Stomach (tissue), 9 donors: ENCODE data around the gene GCN1. TPM values are rescaled to one million over a fixed set of nuclear protein-coding genes. Genes with fewer than 3 reads are reported as not detected.
"Not testable (repeated sequence)": the region's sequence is repeated elsewhere in the genome, so short reads cannot be mapped to it uniquely, and the experiment has no call there.

Experiments used
- DNase-seq, 2 donors: peaks; one replicate each; pipeline versions ENCODE4 v3.0.0 to v3.0.0-alpha.2; 2013 to 2019
- H3K27ac ChIP-seq, 5 donors: fragments of 200-600 bp in 4 of 5; sonication (generic) in 4 of 5; one replicate each; pipeline ENCODE4 v1.5.1; 2013 to 2019; ENCODE audit warnings: mild to moderate bottlenecking in 1 of 5, moderate library complexity in 1 of 5
- H3K27me3 ChIP-seq, 3 donors: fragments of 200-600 bp; sonication (generic); one replicate each; pipeline ENCODE4 v1.5.1; 2017 to 2019; ENCODE audit warnings: mixed run types in 1 of 3
- H3K36me3 ChIP-seq, 4 donors: fragments of 200-600 bp; sonication (generic); 1 replicate in 3 of 4; 2 replicates in 1 of 4; pipeline ENCODE4 v1.5.1; 2016 to 2019
- H3K4me1 ChIP-seq, 4 donors: fragments of 200-600 bp; sonication (generic); one replicate each; pipeline ENCODE4 v1.5.1; 2016 to 2019
- H3K4me3 ChIP-seq, 4 donors: fragments of 200-600 bp; sonication (generic) in 3 of 4; one replicate each; pipeline ENCODE4 v1.5.1; 2016 to 2019; ENCODE audit warnings: mild to moderate bottlenecking in 1 of 4
- H3K9me3 ChIP-seq, 4 donors: fragments of 200-600 bp; sonication (generic); one replicate each; pipeline ENCODE4 v1.5.1; 2016 to 2019
- EP300 ChIP-seq: sonication (generic); formaldehyde crosslinking; IDR thresholded peaks from one replicate; pipeline ENCODE4 v1.6.1; 2017; ENCODE audit warnings: antibody characterized with exemption
- POLR2A ChIP-seq, 4 donors: fragments of 450-650 bp; IDR thresholded peaks; one replicate each; pipeline ENCODE4 v1.6.1; 2016; ENCODE audit warnings: antibody characterized with exemption in 4 of 4, control low read depth in 2 of 4, mild to moderate bottlenecking in 1 of 4, moderate library complexity in 1 of 4
- POLR2AphosphoS5 ChIP-seq, 3 donors: sonication (generic); formaldehyde crosslinking; IDR thresholded peaks; one replicate each; pipeline ENCODE4 v1.6.1; 2016; ENCODE audit warnings: antibody characterized with exemption in 3 of 3
- WGBS, 5 donors: extraction: QIAGEN DNeasy Blood & Tissue Kit in 3 of 5; methylation state at CpG; one replicate each; pipeline versions ENCODE4 v1.1.5 to v1.1.7; 2013 to 2018; 5-methylcytosine and 5-hydroxymethylcytosine counted together
- intact Hi-C: fragments of 100-400 bp; cut with DNase I; formaldehyde crosslinking; loops from one replicate; pipeline ENCODE4 v1.15.1; 2023; ENCODE audit warnings: low total_unique reads
- polyA plus RNA-seq, 3 donors: library from polyadenylated mRNA; stranded (reverse); fragments of 200-250 nt; gene quantifications; one replicate each; pipeline ENCODE4 v1.2.3, GENCODE V29; 2013
- total RNA-seq, 5 donors: library from RNA; depleted of rRNA; stranded (reverse); fragments of >200 nt; gene quantifications; one replicate each; pipeline versions ENCODE4 v1.1.0 to v1.2.3, GENCODE V29; 2014 to 2016
- TF ChIP-seq, protein P1 (sequence below), 7 experiments: fragments of 450-650 bp in 4 of 7; fragments of 200-600 bp in 3 of 7; sonication (generic) in 3 of 7; IDR thresholded peaks; one replicate each; pipeline ENCODE4 v1.5.1; 2016 to 2019; ENCODE audit warnings: antibody characterized with exemption in 7 of 7, control low read depth in 2 of 7, mild to moderate bottlenecking in 1 of 7
- donor health status: healthy with polysubstance abuse.
- donor health status: Bipolar disorder and iron deficiency.
- donor health status: healthy.

Gene GCN1
- total and polyA plus RNA-seq, 8 donors: 8.7 to 226 (median 98.1) TPM

DNA sequence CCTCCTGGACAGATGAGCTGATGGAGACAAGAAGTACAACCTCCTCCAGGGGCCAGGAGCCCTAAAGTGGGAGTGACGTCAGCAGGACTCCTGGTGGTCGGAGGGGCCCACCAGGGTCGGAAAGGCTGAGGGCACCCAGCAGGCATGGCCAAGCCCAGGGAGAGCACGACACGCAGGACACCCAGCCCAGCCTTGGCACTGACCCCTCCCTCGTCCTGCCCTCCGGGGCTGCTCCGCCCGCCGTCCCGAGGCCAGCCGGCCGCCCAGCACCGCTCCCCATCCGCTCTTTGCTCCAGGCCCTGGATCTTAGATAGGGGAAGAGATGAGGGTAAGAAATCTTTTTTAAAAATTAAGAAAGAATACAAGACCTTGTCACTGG, 20.8 kb upstream of the GCN1 start:
- TF ChIP-seq EP300 (no peak), POLR2A (IDR thresholded peaks at IDR 0.05) (no peak), POLR2AphosphoS5 (IDR thresholded peaks at IDR 0.05) (no peak)
- TF ChIP-seq, protein P1, sequence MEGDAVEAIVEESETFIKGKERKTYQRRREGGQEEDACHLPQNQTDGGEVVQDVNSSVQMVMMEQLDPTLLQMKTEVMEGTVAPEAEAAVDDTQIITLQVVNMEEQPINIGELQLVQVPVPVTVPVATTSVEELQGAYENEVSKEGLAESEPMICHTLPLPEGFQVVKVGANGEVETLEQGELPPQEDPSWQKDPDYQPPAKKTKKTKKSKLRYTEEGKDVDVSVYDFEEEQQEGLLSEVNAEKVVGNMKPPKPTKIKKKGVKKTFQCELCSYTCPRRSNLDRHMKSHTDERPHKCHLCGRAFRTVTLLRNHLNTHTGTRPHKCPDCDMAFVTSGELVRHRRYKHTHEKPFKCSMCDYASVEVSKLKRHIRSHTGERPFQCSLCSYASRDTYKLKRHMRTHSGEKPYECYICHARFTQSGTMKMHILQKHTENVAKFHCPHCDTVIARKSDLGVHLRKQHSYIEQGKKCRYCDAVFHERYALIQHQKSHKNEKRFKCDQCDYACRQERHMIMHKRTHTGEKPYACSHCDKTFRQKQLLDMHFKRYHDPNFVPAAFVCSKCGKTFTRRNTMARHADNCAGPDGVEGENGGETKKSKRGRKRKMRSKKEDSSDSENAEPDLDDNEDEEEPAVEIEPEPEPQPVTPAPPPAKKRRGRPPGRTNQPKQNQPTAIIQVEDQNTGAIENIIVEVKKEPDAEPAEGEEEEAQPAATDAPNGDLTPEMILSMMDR (IDR thresholded peaks at IDR 0.05): no peak
- no peak for DNase-seq
- intact Hi-C loops: no loop called here
- no peaks in the 10 kb centered on the region for H3K27me3 ChIP-seq
- WGBS, 5 donors: 62 to 81% (median 76%) methylated on average over 14 to 15 of the region's 15 CpGs
- no peaks in the 10 kb centered on the region for H3K9me3 ChIP-seq
- no peak overlapping the region for H3K27ac ChIP-seq
- peaks cover 74 to 100% (median 99%) of the 10 kb centered on the region in 4 donors for H3K36me3 ChIP-seq
- no peaks in the 10 kb centered on the region for H3K4me1 ChIP-seq
- H3K4me3 ChIP-seq: no peak overlapping the region

DNA sequence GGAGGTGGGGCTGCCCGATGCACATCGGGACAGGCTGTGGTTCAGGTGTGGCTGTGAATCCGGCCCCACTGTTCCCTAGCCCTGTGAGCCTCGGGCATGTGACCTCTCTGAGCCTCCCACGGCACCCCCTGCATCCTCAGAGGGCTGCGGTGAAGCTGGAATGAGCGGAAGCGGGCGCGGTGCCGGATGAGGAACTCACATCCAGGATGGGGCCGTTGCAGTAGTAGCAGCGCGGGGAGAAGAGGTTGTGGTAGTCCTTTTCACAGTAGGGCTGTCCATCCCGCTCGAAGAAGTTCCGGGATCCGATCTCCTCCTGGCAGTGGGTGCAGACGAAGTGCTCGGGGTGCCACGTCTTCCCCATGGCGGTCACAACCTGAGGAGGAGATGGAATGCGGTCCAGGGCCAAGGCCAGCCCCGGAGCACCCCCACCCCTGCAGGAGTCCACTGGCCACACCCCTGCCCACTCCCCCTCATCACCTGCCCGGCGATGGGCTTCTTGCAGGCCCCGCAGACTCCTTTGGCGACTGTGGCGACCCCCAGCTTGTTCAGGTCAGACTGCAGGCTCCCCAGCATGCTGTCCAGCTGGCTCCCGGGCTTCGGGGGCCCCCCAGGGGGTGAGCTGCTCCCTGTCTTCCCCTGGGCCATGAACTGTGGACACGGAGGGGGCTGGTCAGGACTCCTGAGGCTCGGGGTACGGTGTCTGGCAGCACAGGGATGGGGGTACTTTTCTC, 20.3 kb upstream of the GCN1 start:
- DNase-seq: no peak
- H3K4me3 ChIP-seq: no peak overlapping the region
- no peaks in the 10 kb centered on the region for H3K27me3 ChIP-seq
- H3K9me3 ChIP-seq: no peaks in the 10 kb centered on the region
- H3K27ac ChIP-seq: no peak overlapping the region
- no peaks in the 10 kb centered on the region for H3K4me1 ChIP-seq
- peaks cover 72 to 100% (median 99%) of the 10 kb centered on the region in 4 donors for H3K36me3 ChIP-seq
- 87 to 93% (median 90%) methylated on average over 30 to 34 of the region's 34 CpGs for WGBS, 5 donors
- TF ChIP-seq, protein P1 (IDR thresholded peaks at IDR 0.05): no peak
- TF ChIP-seq POLR2AphosphoS5 (IDR thresholded peaks at IDR 0.05) (no peak), POLR2A (IDR thresholded peaks at IDR 0.05) (no peak), EP300 (no peak)
- intact Hi-C loops: no loop called here

DNA sequence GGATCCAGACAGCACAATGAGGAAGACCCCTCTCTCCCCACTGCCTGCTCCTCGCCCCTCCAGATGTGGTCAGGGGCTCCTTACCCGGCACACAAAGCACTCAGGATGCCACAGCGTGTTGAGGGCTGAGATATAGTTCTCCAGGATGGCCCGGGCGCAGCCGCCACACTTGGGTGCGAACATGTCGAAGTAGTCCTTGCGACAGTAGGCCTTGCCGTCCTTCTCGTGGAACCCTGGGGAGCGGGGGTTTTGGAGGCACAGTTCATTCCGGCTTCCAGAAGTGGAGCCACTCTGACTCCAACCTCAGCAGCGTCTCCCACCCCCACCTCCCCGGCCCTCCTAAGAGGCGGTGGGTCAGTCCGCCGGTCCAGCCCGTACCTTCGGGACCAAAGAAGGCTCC, 19.2 kb upstream of the GCN1 start:
- no peak for TF ChIP-seq POLR2AphosphoS5 (IDR thresholded peaks at IDR 0.05)
- TF ChIP-seq POLR2A (IDR thresholded peaks at IDR 0.05): no peak
- TF ChIP-seq, protein P1 (IDR thresholded peaks at IDR 0.05): no peak
- no peak for TF ChIP-seq EP300
- no peak overlapping the region for H3K27ac ChIP-seq
- no peaks in the 10 kb centered on the region for H3K9me3 ChIP-seq
- H3K4me1 ChIP-seq: no peaks in the 10 kb centered on the region
- H3K27me3 ChIP-seq: no peaks in the 10 kb centered on the region
- intact Hi-C loops: no loop called here
- no peak overlapping the region for H3K4me3 ChIP-seq
- 94 to 96% (median 96%) methylated on average over 19 to 20 of the region's 20 CpGs for WGBS, 5 donors
- DNase-seq: no peak
- peaks cover 62 to 97% (median 93%) of the 10 kb centered on the region in 4 donors for H3K36me3 ChIP-seq

DNA sequence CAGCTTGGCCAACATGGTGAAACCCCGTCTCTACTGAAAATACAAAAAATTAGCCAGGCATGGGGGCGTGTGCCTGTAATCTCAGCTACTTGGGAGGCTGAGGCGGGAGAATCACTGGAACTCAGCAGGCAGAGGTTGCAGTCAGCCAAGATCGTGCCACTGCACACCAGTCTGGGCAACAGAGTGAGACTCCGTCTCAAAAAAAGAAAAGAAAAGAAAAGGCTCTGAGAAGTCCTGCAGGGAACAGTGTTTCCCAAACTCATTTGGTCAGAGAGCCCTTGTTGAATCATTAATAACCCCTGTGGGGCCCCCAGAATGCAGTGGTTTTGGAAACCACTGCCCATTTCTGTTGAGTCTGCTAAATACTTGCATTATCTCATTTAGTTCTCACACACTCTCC, 18.7 kb upstream of the GCN1 start:
- H3K4me1 ChIP-seq, H3K27ac ChIP-seq, H3K27me3 ChIP-seq, DNase-seq, H3K9me3 ChIP-seq, intact Hi-C loops, H3K4me3 ChIP-seq: not testable (repeated sequence)
- peaks cover 57 to 92% (median 87%) of the 10 kb centered on the region in 4 donors for H3K36me3 ChIP-seq
- 82 to 91% (median 86%) methylated on average over 5 of the region's 5 CpGs for WGBS, 5 donors

DNA sequence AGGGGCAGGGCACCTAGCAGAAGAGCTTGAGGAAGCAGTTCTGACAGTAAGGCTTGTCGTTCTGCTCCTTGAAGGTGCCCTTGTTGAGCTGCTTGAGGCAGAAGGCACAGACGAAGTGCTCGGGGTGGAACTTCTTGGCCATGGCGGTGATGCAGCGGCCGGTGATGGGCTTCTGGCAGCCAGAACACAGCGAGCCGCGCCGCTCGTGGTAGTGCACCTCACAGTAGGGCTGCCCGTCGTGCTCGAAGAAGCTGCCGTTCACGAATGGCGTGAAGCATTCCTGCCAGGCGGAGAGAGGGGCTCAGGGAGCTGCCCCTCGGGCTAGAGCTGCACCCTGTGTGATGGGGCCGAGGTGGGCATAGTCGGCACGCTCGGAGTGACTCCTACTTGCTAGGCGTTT, 17.8 kb upstream of the GCN1 start:
- H3K27ac ChIP-seq: no peak overlapping the region
- H3K27me3 ChIP-seq: no peaks in the 10 kb centered on the region
- intact Hi-C loops: no loop called here
- no peaks in the 10 kb centered on the region for H3K9me3 ChIP-seq
- DNase-seq: no peak
- no peaks in the 10 kb centered on the region for H3K4me1 ChIP-seq
- no peak for TF ChIP-seq POLR2A (IDR thresholded peaks at IDR 0.05)
- TF ChIP-seq, protein P1 (IDR thresholded peaks at IDR 0.05): no peak
- TF ChIP-seq EP300: no peak
- TF ChIP-seq POLR2AphosphoS5 (IDR thresholded peaks at IDR 0.05): no peak
- H3K4me3 ChIP-seq: no peak overlapping the region
- peaks cover 57 to 89% (median 83%) of the 10 kb centered on the region in 4 donors for H3K36me3 ChIP-seq
- 89 to 96% (median 94%) methylated on average over 23 to 24 of the region's 24 CpGs for WGBS, 5 donors
